ENCODE results near the gene SINHCAF. TPM values are rescaled to one million over a fixed set of nuclear protein-coding genes. Genes with fewer than 3 reads are reported as not detected.
"Not testable (repeated sequence)": the region's sequence is repeated elsewhere in the genome, so short reads cannot be mapped to it uniquely, and the experiment has no call there.

Gene SINHCAF
- total and polyA plus RNA-seq, 4 donors = 3.7 to 23.6 (median 14.4) TPM

DNA sequence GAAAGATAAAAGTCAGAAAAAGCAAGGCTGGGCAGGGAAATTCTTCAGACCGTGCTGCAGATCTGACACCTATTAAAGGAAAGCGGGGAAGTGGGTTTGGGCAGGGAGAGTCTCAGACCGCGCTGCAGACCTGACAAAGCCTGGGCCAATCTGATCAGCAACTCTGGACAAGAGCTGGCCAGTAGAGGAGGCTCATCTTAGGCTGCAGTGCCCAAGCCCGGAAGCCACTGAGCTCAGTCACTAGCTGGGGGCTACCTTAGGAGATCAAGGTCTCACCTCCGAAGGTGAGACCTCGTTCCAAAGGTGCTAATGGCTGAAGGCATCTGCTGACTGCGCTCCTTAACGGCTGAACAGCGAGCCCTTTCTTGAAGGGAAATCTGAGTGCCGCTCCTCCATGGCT is 60.2 kb downstream of the SINHCAF start:
- ATAC-seq (ENCODE audit: low FRiP score) = no peak
- intact Hi-C loops (cut with DNase I) = no loop called here

DNA sequence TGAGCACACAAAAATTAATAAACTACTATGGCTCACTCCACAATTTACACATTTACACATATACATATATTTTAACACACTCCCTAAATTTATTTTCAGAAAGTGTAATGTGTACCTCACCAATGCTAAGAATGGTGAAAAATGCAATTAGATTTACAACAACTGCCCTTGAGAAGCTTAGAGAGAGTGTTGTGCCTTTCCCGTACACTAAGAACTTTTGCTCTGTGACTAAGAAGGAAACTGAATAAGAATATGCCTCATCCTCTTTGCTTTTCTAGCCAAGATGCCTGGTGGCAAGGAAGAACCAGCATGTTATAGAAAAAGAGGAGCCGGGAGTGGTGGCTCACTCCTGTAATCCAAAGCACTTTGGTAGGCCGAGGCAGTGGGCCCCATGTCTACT is 62.3 kb downstream of the SINHCAF start:
- H3K27ac ChIP-seq (ENCODE audit: low read depth in 1 of 2, low read length in 2 of 2) = no peak overlapping the region
- no peaks in the 10 kb centered on the region for H3K4me1 ChIP-seq (ENCODE audit: control insufficient read depth in 1 of 2, insufficient read depth in 2 of 2, low read length in 2 of 2)
- no peaks in the 10 kb centered on the region for H3K27me3 ChIP-seq (ENCODE audit: control insufficient read depth in 1 of 2, insufficient read depth in 2 of 2, low read length in 1 of 2)
- WGBS, 2 donors = 84 to 85% methylated on average over 3 of the region's 3 CpGs
- H3K4me3 ChIP-seq (ENCODE audit: low read length in 2 of 2) = no peak overlapping the region
- H3K36me3 ChIP-seq (ENCODE audit: control insufficient read depth in 1 of 2, insufficient read depth in 2 of 2, low read length in 1 of 2) = no peaks in the 10 kb centered on the region
- DNase-seq = no peak
- no peaks in the 10 kb centered on the region for H3K9me3 ChIP-seq (ENCODE audit: control insufficient read depth, low read length)
- ATAC-seq (ENCODE audit: low FRiP score) = no peak
- intact Hi-C loops (cut with DNase I) = no loop called here

More for the DNA sequence above, 60.2 kb downstream of the SINHCAF start:
- H3K4me1 ChIP-seq (ENCODE audit: control insufficient read depth in 1 of 2, insufficient read depth in 2 of 2, low read length in 2 of 2) = no peaks in the 10 kb centered on the region
- no peaks in the 10 kb centered on the region for H3K36me3 ChIP-seq (ENCODE audit: control insufficient read depth in 1 of 2, insufficient read depth in 2 of 2, low read length in 1 of 2)
- no peak overlapping the region for H3K4me3 ChIP-seq (ENCODE audit: low read length in 2 of 2)
- no peaks in the 10 kb centered on the region for H3K9me3 ChIP-seq (ENCODE audit: control insufficient read depth, low read length)
- 54 to 64% methylated on average over 11 of the region's 11 CpGs for whole genome bisulfite sequencing, 2 donors
- no peak for DNase-seq
- no peaks in the 10 kb centered on the region for H3K27me3 ChIP-seq (ENCODE audit: control insufficient read depth in 1 of 2, insufficient read depth in 2 of 2, low read length in 1 of 2)
- no peak overlapping the region for H3K27ac ChIP-seq (ENCODE audit: low read depth in 1 of 2, low read length in 2 of 2)

DNA sequence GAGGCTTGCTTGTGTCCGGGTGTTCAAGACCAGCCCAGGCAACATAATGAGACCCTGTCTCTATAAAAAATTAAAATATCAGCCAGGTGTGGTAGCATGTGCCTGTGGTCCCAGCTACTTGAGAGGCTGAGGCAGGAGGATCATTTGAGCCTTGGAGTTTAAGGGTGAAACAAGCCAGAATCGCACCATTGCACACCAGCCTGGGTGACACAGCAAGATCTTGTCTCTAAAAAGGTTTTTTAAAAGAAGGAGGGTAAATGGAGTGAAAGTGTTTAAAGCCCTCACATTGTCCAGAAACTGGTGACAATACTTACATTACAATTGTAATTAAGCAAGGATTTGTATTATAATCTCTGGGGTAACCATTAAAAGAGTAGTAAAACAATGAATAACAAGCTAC is 64.2 kb downstream of the SINHCAF start:
- Histone ChIP-seq H3K4me3 (ENCODE audit: low read length in 2 of 2) (no peak overlapping the region), H3K27ac (ENCODE audit: low read depth in 1 of 2, low read length in 2 of 2) (no peak overlapping the region), H3K36me3 (ENCODE audit: control insufficient read depth in 1 of 2, insufficient read depth in 2 of 2, low read length in 1 of 2) (no peaks in the 10 kb centered on the region), H3K27me3 (ENCODE audit: control insufficient read depth in 1 of 2, insufficient read depth in 2 of 2, low read length in 1 of 2) (no peaks in the 10 kb centered on the region), H3K9me3 (ENCODE audit: control insufficient read depth, low read length) (no peaks in the 10 kb centered on the region), H3K4me1 (ENCODE audit: control insufficient read depth in 1 of 2, insufficient read depth in 2 of 2, low read length in 2 of 2) (no peaks in the 10 kb centered on the region)
- 96 to 100% methylated on average over 2 of the region's 2 CpGs for WGBS, 2 donors
- ATAC-seq (ENCODE audit: low FRiP score) (no peak), DNase-seq (no peak)
- intact Hi-C loops (cut with DNase I) = no loop called here

DNA sequence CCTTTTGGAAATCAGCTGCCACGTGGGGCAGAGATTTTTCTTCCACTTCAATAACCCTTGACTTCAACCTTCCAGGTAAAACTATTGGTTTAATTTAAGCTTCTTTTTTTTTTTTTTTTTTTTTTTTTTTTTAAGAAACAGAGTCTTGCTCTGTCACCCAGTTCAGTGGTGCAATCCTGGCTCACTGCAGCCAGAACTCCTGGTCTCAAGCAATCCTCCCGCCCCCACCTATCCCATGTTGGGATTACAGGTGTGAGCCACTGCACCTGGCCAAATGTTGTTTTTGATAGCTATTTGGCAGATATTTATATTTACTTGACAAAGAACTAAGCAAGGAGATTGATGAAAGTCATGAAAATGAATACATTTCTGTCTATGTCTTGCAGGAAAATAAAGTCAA is 65.1 kb downstream of the SINHCAF start:
- Histone ChIP-seq H3K9me3 (ENCODE audit: control insufficient read depth, low read length) (no peaks in the 10 kb centered on the region), H3K27ac (ENCODE audit: low read depth in 1 of 2, low read length in 2 of 2) (no peak overlapping the region), H3K27me3 (ENCODE audit: control insufficient read depth in 1 of 2, insufficient read depth in 2 of 2, low read length in 1 of 2) (no peaks in the 10 kb centered on the region), H3K4me3 (ENCODE audit: low read length in 2 of 2) (no peak overlapping the region), H3K36me3 (ENCODE audit: control insufficient read depth in 1 of 2, insufficient read depth in 2 of 2, low read length in 1 of 2) (no peaks in the 10 kb centered on the region), H3K4me1 (ENCODE audit: control insufficient read depth in 1 of 2, insufficient read depth in 2 of 2, low read length in 2 of 2) (no peaks in the 10 kb centered on the region)
- no peak for DNase-seq
- intact Hi-C loops (cut with DNase I) = no loop called here
- WGBS, 2 donors = 69 to 79% methylated on average over 2 of the region's 2 CpGs
- no peak for ATAC-seq (ENCODE audit: low FRiP score)

DNA sequence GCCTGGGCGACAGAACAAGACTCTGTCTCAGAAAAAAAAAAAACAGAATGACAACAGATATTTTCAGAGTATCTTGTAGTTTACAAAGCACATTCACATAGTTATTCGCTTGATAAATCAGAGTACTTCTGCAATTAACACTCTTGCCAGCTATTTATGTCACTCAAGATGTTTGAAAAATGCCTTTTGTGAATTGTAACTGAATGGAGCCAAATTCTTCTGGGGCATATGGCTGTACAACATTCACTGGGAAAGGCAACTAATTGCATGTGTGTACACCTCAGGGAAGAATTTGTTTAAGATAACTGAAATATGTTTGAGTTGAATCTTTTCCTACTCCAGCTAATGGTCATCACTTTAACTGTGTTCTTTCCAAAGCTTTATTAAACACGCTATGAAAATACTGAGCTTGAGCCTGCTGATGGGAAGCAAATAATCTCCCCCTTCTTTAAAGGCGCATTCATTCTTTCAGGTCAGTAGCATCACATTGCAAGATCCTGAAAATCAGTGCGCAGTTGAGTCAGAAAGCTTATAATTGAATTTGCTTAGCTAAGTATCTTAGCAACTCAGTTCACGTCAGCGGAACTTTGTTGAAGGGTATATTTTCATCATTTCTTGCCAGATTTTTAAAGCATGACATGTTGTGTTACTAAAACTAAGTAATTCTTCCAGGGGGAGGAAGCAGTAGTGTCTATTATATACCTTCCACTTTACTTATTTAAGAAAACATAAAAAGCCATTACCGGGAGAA is 66.6 kb downstream of the SINHCAF start:
- WGBS, 2 donors = 57 to 66% methylated on average over 8 of the region's 8 CpGs
- ATAC-seq (ENCODE audit: low FRiP score) (no peak), DNase-seq (no peak)
- no peaks in the 10 kb centered on the region for H3K27me3 ChIP-seq (ENCODE audit: control insufficient read depth in 1 of 2, insufficient read depth in 2 of 2, low read length in 1 of 2)
- H3K9me3 ChIP-seq (ENCODE audit: control insufficient read depth, low read length) = no peaks in the 10 kb centered on the region
- H3K36me3 ChIP-seq (ENCODE audit: control insufficient read depth in 1 of 2, insufficient read depth in 2 of 2, low read length in 1 of 2) = no peaks in the 10 kb centered on the region
- no peak overlapping the region for H3K4me3 ChIP-seq (ENCODE audit: low read length in 2 of 2)
- no peak overlapping the region for H3K27ac ChIP-seq (ENCODE audit: low read depth in 1 of 2, low read length in 2 of 2)
- no peaks in the 10 kb centered on the region for H3K4me1 ChIP-seq (ENCODE audit: control insufficient read depth in 1 of 2, insufficient read depth in 2 of 2, low read length in 2 of 2)
- intact Hi-C loops (cut with DNase I) = no loop called here

DNA sequence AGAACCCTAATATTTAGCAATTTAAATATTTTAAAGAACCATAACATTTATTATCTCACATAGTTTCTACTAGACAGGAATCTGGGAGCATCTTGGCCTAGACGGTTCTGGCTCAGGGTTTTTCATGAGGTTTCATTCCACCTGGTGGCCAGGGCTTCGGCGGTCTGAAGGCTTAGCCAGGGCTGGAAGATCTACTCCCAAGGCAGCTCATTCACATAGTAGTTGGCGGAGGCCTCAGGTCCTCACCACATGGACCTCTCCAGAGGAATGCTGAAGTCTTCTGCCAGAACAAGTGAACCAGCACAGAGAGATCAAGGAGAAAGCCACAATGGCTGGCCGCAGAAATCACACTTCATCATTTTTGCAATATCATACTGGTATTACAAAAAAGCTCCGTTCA is 68.2 kb downstream of the SINHCAF start:
- ATAC-seq (ENCODE audit: low FRiP score) = no peak

DNA sequence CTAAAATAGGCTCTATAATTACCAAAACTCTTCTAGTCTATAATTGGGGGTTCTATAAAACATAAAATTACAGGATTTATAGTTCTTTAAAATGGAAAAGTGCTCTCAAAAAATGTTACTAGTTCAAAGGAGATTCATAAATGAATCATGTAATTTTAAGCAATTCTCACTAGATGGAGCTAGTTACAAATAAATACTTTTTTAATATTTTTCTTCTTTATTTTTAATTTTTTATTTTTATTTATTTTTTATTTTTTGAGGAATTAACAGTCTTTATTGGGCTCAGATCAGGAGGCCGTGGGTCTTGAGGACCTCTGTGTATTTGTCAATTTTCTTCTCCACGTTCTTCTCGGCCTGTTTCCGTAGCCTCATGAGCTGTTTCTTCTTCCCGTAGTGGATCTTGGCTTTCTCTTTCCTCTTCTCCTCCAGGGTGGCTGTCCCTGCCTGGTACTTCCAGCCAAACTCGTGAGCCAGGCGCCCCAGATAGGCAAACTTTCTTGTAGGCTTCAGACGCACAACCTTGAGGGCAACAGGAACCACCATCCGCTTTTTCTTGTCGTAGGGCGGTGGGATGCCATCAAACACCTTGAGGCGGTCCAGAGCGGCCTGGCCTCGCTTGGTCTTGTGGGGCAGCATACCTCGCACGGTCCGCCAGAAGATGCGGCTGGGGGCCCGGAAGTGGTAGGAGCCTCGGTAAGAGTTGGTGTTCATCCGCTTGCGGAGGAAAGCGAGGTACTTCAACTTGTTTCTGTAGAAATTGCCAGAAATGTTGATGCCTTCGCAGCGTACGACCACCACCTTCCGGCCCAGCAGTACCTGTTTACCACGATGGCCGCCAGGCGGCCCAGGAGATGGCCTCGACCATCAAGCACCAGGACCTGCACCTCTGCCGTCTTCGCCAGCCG is 74.0 kb downstream of the SINHCAF start:
- 60 to 61% methylated on average over 34 of the region's 34 CpGs for WGBS, 2 donors
- H3K27me3 ChIP-seq (ENCODE audit: control insufficient read depth in 1 of 2, insufficient read depth in 2 of 2, low read length in 1 of 2); H3K27ac ChIP-seq (ENCODE audit: low read depth in 1 of 2, low read length in 2 of 2); H3K4me1 ChIP-seq (ENCODE audit: control insufficient read depth in 1 of 2, insufficient read depth in 2 of 2, low read length in 2 of 2); ATAC-seq (ENCODE audit: low FRiP score); H3K36me3 ChIP-seq (ENCODE audit: control insufficient read depth in 1 of 2, insufficient read depth in 2 of 2, low read length in 1 of 2); DNase-seq; H3K9me3 ChIP-seq (ENCODE audit: control insufficient read depth, low read length); intact Hi-C loops (cut with DNase I): not testable (repeated sequence)
- H3K4me3 ChIP-seq (ENCODE audit: low read length in 2 of 2) = peak overlapping the region; percentile 9 to 24

More for the DNA sequence above, 68.2 kb downstream of the SINHCAF start:
- intact Hi-C loops (cut with DNase I) = no loop called here
- Histone ChIP-seq H3K36me3 (ENCODE audit: control insufficient read depth in 1 of 2, insufficient read depth in 2 of 2, low read length in 1 of 2) (no peaks in the 10 kb centered on the region), H3K9me3 (ENCODE audit: control insufficient read depth, low read length) (no peaks in the 10 kb centered on the region), H3K27me3 (ENCODE audit: control insufficient read depth in 1 of 2, insufficient read depth in 2 of 2, low read length in 1 of 2) (no peaks in the 10 kb centered on the region), H3K27ac (ENCODE audit: low read depth in 1 of 2, low read length in 2 of 2) (no peak overlapping the region), H3K4me1 (ENCODE audit: control insufficient read depth in 1 of 2, insufficient read depth in 2 of 2, low read length in 2 of 2) (no peaks in the 10 kb centered on the region), H3K4me3 (ENCODE audit: low read length in 2 of 2) (no peak overlapping the region)
- DNase-seq = no peak
- 77 to 91% methylated on average over 6 of the region's 6 CpGs for WGBS, 2 donors

DNA sequence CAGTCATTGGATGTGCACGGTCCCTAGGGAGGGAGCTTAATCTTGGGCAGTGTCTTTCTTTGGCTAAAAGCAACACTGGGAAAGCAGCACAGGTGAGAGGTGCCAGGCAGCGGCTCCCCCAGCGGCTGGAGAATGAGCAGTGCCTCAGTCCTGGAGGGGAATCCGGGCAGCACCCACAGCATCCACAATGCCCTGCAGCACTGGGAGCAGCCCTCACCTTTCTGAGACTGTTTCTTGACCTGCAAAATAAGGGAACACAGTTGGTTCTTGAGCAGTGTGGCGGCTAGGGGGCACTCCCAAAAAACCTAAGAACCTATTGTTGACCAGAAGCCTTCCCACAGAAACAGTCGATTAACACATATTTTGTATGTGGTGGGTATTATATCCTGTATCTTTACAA is 75.8 kb downstream of the SINHCAF start:
- ATAC-seq (ENCODE audit: low FRiP score) (no peak), DNase-seq (no peak)
- no peak overlapping the region for H3K4me3 ChIP-seq (ENCODE audit: low read length in 2 of 2)
- H3K27ac ChIP-seq (ENCODE audit: low read depth in 1 of 2, low read length in 2 of 2) = no peak overlapping the region
- no peaks in the 10 kb centered on the region for H3K9me3 ChIP-seq (ENCODE audit: control insufficient read depth, low read length)
- 64% methylated on average over 6 of the region's 6 CpGs for WGBS, 2 donors
- intact Hi-C loops (cut with DNase I) = no loop called here
- no peaks in the 10 kb centered on the region for H3K36me3 ChIP-seq (ENCODE audit: control insufficient read depth in 1 of 2, insufficient read depth in 2 of 2, low read length in 1 of 2)
- H3K4me1 ChIP-seq (ENCODE audit: control insufficient read depth in 1 of 2, insufficient read depth in 2 of 2, low read length in 2 of 2) = no peaks in the 10 kb centered on the region
- no peaks in the 10 kb centered on the region for H3K27me3 ChIP-seq (ENCODE audit: control insufficient read depth in 1 of 2, insufficient read depth in 2 of 2, low read length in 1 of 2)

DNA sequence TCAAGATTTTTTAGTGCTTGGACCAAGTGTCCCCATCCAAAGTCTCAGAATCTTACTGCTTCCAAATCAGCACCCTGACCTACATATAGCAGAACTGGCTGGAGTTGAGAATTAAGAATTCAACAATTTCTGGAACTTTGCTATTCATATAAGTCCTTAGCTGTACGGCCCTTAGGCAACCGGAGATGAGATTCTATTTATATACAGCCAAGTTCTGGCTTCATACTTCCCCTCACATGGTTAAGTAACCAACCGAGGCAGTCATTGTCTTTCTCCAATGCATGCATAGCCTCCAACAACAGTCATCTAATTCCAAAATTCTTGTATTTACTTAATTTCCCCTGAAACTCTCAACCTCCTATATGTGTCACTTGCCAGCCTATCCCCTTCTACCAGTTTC is 76.6 kb downstream of the SINHCAF start:
- Histone ChIP-seq H3K36me3 (ENCODE audit: control insufficient read depth in 1 of 2, insufficient read depth in 2 of 2, low read length in 1 of 2) (no peaks in the 10 kb centered on the region), H3K27me3 (ENCODE audit: control insufficient read depth in 1 of 2, insufficient read depth in 2 of 2, low read length in 1 of 2) (no peaks in the 10 kb centered on the region), H3K9me3 (ENCODE audit: control insufficient read depth, low read length) (no peaks in the 10 kb centered on the region), H3K4me1 (ENCODE audit: control insufficient read depth in 1 of 2, insufficient read depth in 2 of 2, low read length in 2 of 2) (no peaks in the 10 kb centered on the region), H3K4me3 (ENCODE audit: low read length in 2 of 2) (no peak overlapping the region), H3K27ac (ENCODE audit: low read depth in 1 of 2, low read length in 2 of 2) (no peak overlapping the region)
- 48 to 50% methylated on average over 3 of the region's 3 CpGs for WGBS, 2 donors
- no peak for DNase-seq
- ATAC-seq (ENCODE audit: low FRiP score) = no peak
- intact Hi-C loops (cut with DNase I) = no loop called here

All from aorta (tissue), 5 donors.